Cardiac fibroblast (primary cell): Measurements from ENCODE around the gene MAP3K9.

ENCODE experiments used
- DNase-seq, 2 donors: peaks; one replicate each; pipeline versions ENCODE4 v3.0.0 to v3.0.0-alpha.2; 2010; ENCODE audit warnings: low read depth in 2 of 2
- H3K4me3 ChIP-seq, 2 donors: replicated peaks in 1 of 2; 1 replicate in 1 of 2; 2 replicates in 1 of 2; pipeline ENCODE4 v1.5.1; 2011; ENCODE audit warnings: low read depth in 2 of 2, low read length in 2 of 2, mild to moderate bottlenecking in 2 of 2, moderate library complexity in 1 of 2
- CTCF ChIP-seq: IDR thresholded peaks from one replicate; pipeline ENCODE4 v1.5.1; 2011; ENCODE audit warnings: low read depth, mild to moderate bottlenecking, low read length, inconsistent platforms

The MAP3K9 gene

GRCh38 chr14:70847406-70848090, 38.2 kb upstream of the MAP3K9 start:
- no peak for TF ChIP-seq CTCF
- no peak overlapping the region for H3K4me3 ChIP-seq
- DNase-seq: no peak

- no peak for TF ChIP-seq CTCF
- no peak overlapping the region for H3K4me3 ChIP-seq
- DNase-seq: no peak
Observed at GRCh38 chr14:70845601-70846000, 36.3 kb upstream of the MAP3K9 start.

GRCh38 chr14:70842851-70843462, 33.6 kb upstream of the MAP3K9 start:
- DNase-seq: peak; percentile 74 to 81
- no peak for TF ChIP-seq CTCF
- H3K4me3 ChIP-seq: no peak overlapping the region

- DNase-seq: no peak
- no peak for TF ChIP-seq CTCF
- H3K4me3 ChIP-seq: no peak overlapping the region
Observed at GRCh38 chr14:70838076-70838475, 28.8 kb upstream of the MAP3K9 start.

- no peak for TF ChIP-seq CTCF
- DNase-seq: no peak
- no peak overlapping the region for H3K4me3 ChIP-seq
Observed at GRCh38 chr14:70836946-70837345, 27.6 kb upstream of the MAP3K9 start.

- no peak for DNase-seq
- no peak for TF ChIP-seq CTCF
- no peak overlapping the region for H3K4me3 ChIP-seq
Observed at GRCh38 chr14:70833884-70834283, 24.6 kb upstream of the MAP3K9 start.
